Measurements from ENCODE around the gene RPS8. TPM values are rescaled to one million over a fixed set of nuclear protein-coding genes. Genes with fewer than 3 reads are reported as not detected.
A peak's percentile ranks its signal among the peaks of the same experiment; 100 is the strongest.
"Not testable (repeated sequence)": the region's sequence is repeated elsewhere in the genome, so short reads cannot be mapped to it uniquely, and the experiment has no call there.

RPS8 gene
- total RNA-seq, 1 donor from 2014 or later: 2,216 TPM

DNA sequence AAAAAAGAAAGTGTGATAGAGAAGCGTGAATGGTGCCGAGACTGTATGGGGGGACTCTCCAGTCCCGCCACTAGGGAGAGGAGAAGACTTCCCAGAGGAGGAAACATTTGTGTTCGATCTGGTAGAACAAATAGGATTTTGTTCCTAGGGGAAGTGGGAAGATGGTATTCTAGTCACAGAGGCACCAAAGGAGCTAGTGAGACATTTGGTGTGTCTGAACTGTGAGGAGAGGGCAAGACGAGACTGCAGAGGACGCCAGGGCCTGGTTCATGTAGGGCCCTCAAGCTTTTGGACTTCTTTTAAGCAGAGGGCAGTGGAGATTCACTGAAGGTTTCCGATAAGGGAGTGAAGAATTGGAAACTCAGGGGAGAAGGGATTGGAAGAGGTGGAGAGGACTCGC lies 35.9 kb downstream of the RPS8 start:
- Mint-ChIP-seq H3K4me3 (peak overlapping the region; percentile 14), H3K36me3 (ENCODE audit: low read depth) (peaks cover 8% of the 10 kb centered on the region), H3K27ac (ENCODE audit: unreplicated experiment) (no peak overlapping the region), H3K4me1 (peaks cover 54% of the 10 kb centered on the region), H3K27me3 (ENCODE audit: low read depth) (no peaks in the 10 kb centered on the region), H3K9me3 (no peaks in the 10 kb centered on the region)
- TF ChIP-seq, protein P1, sequence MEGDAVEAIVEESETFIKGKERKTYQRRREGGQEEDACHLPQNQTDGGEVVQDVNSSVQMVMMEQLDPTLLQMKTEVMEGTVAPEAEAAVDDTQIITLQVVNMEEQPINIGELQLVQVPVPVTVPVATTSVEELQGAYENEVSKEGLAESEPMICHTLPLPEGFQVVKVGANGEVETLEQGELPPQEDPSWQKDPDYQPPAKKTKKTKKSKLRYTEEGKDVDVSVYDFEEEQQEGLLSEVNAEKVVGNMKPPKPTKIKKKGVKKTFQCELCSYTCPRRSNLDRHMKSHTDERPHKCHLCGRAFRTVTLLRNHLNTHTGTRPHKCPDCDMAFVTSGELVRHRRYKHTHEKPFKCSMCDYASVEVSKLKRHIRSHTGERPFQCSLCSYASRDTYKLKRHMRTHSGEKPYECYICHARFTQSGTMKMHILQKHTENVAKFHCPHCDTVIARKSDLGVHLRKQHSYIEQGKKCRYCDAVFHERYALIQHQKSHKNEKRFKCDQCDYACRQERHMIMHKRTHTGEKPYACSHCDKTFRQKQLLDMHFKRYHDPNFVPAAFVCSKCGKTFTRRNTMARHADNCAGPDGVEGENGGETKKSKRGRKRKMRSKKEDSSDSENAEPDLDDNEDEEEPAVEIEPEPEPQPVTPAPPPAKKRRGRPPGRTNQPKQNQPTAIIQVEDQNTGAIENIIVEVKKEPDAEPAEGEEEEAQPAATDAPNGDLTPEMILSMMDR (conservative IDR thresholded peaks at IDR 0.05): no peak
- no peak for DNase-seq (ENCODE audit: low read depth, low spot score)

DNA sequence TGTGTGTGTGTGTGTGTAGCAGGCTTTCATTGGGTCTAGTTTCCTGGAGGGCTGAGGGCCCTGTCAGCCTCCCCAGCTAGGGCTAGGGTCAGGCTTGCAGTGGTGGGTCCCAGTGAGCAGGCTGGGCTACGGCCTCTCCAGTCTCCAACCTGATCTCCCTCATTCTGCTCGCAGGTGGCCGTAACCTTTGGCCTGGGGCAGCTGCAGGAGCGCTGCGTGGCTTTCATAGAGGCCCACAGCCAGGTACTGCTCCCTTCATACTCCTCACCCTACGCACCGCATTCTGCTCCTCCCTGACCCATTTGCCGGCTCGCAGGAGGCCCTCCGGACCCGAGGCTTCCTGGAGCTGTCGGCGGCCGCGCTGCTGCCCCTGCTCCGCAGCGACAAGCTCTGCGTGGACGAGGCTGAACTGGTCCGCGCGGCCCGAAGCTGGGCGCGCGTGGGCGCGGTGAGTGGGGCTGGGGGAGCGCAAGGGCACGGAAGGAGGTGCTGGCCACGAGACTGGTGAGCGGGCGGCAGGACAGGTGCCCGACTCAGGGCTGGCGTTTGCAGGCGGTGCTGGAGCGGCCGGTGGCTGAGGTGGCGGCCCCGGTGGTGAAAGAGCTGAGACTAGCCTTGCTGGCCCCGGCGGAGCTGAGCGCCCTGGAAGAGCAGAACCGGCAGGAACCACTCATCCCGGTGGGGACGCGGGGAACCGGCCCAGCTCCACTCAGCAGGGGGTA lies 37.6 kb downstream of the RPS8 start:
- Mint-ChIP-seq H3K27me3 (ENCODE audit: low read depth) (no peaks in the 10 kb centered on the region), H3K36me3 (ENCODE audit: low read depth) (peaks cover 5% of the 10 kb centered on the region), H3K4me3 (no peak overlapping the region), H3K4me1 (peaks cover 46% of the 10 kb centered on the region), H3K9me3 (no peaks in the 10 kb centered on the region), H3K27ac (ENCODE audit: unreplicated experiment) (no peak overlapping the region)
- TF ChIP-seq, protein P1 (conservative IDR thresholded peaks at IDR 0.05): no peak
- DNase-seq (ENCODE audit: low read depth, low spot score): no peak

DNA sequence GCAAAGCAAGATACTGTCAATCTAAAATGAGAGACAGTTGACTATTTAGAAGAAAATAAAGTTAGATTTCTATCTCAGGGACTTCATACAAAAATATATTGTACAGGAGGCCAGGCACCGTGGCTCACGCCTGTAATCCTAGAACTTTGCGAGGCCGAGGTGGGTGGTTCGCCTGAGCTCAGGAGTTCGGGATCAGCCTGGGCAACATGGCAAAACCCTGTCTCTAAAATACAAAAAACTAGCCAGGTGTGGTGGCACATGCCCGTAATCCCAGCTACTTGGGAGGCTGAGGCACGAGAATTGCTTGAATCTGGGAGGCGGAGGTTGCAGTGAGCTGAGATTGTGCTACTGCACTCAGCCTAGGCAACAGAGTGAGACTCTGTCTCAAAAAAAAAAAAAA lies 40.6 kb downstream of the RPS8 start:
- not testable (repeated sequence) for H3K9me3 Mint-ChIP-seq; H3K27ac Mint-ChIP-seq (ENCODE audit: unreplicated experiment); H3K36me3 Mint-ChIP-seq (ENCODE audit: low read depth); DNase-seq (ENCODE audit: low read depth, low spot score); H3K4me3 Mint-ChIP-seq; H3K27me3 Mint-ChIP-seq (ENCODE audit: low read depth)
- H3K4me1 Mint-ChIP-seq: peaks cover 47% of the 10 kb centered on the region

DNA sequence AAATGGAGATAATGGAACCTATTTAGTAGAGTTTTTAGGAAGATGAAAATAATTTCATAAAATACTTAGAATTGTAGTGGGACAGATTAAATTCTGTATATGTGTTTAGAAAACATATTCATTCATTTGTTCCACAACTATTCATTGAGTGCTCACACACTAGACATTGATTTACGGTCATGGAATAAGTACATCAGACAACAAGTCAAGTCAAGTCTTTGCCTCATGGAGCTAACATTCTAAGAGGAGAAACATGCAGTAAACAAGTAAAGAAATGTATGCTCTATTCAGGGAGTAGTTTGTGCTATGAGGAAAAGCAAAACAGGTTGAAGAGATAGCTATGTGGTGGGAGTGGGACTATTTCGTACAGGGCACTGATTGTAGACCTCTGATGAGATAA lies 42.0 kb downstream of the RPS8 start:
- no peaks in the 10 kb centered on the region for H3K9me3 Mint-ChIP-seq
- no peak for DNase-seq (ENCODE audit: low read depth, low spot score)
- H3K4me1 Mint-ChIP-seq: peaks cover 37% of the 10 kb centered on the region
- no peaks in the 10 kb centered on the region for H3K27me3 Mint-ChIP-seq (ENCODE audit: low read depth)
- TF ChIP-seq, protein P1 (conservative IDR thresholded peaks at IDR 0.05): no peak
- H3K4me3 Mint-ChIP-seq: peak overlapping the region; percentile 41
- no peak overlapping the region for H3K27ac Mint-ChIP-seq (ENCODE audit: unreplicated experiment)
- peaks cover 5% of the 10 kb centered on the region for H3K36me3 Mint-ChIP-seq (ENCODE audit: low read depth)

DNA sequence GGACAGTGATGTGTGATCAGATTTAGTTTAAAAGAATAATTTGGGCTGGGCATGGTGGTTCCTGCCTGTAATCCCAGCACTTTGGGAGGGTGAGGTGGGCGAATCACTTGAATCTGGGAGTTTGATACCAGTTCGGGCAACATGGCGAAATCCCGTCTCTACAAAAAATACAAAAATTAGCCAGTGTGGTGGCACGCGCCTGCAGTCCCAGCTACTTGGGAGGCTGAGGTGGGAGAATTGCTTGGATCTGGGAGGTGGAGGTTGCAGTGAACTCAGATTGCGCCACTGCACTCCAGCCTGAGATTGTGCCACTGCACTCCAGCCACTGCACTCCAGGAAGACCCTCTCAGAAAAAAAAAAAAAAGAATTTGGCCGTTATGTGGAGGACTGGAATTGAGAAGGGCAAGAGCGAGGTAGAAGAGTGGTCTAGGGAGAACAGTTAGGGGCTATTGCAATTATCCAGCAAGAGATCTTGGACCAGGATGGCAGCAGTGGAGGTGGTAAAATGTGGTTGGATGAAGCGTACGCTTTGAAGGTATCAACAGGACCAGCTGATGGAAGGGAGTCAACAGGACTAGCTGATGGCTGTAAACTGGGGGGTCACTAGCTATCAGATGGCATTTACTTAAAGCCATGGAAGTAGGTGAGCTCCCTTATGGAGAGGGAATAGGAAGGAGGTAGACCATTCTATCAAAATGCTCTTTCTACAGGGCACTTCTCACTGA lies 42.6 kb downstream of the RPS8 start:
- peaks cover 37% of the 10 kb centered on the region for H3K4me1 Mint-ChIP-seq
- no peaks in the 10 kb centered on the region for H3K27me3 Mint-ChIP-seq (ENCODE audit: low read depth)
- H3K9me3 Mint-ChIP-seq: no peaks in the 10 kb centered on the region
- H3K36me3 Mint-ChIP-seq (ENCODE audit: low read depth): peaks cover 5% of the 10 kb centered on the region
- peak overlapping the region; percentile 24 for H3K27ac Mint-ChIP-seq (ENCODE audit: unreplicated experiment)
- DNase-seq (ENCODE audit: low read depth, low spot score): no peak
- peak overlapping the region; percentile 41 for H3K4me3 Mint-ChIP-seq
- TF ChIP-seq, protein P1 (conservative IDR thresholded peaks at IDR 0.05): no peak

DNA sequence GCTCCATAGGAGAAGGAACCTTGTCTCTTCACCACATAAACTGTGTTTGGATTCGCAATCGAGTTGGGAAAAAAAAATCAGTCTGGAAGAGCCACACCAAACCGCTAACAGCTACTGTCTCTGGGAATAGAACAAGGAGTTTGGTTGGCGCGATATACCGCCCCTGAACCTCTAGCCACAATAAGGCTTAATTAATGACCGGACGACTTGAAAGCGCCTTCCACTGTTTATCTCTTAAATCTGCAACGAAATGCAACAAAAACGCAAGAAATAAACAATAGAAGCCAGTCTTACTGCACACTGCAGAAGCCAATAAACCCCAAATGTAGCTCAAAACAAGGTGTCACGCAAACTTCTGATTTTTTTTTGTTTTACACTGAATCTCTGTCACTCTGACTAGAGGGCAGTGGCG lies 43.9 kb downstream of the RPS8 start:
- H3K27me3 Mint-ChIP-seq (ENCODE audit: low read depth): no peaks in the 10 kb centered on the region

More for the DNA sequence above, 43.9 kb downstream of the RPS8 start:
- Mint-ChIP-seq H3K4me1 (peaks cover 37% of the 10 kb centered on the region), H3K36me3 (ENCODE audit: low read depth) (peaks cover 5% of the 10 kb centered on the region), H3K27ac (ENCODE audit: unreplicated experiment) (peak overlapping the region; percentile 100), H3K4me3 (peak overlapping the region; percentile 87), H3K9me3 (no peaks in the 10 kb centered on the region)
- TF ChIP-seq, protein P1 (conservative IDR thresholded peaks at IDR 0.05): no peak
- no peak for DNase-seq (ENCODE audit: low read depth, low spot score)

All from neural crest cell (in vitro differentiated cells).